HepG2 (cell line): Measurements from ENCODE around the gene ZMIZ2.

Experiments
- CC2D1A ChIP-seq: sonication (generic); formaldehyde crosslinking; IDR thresholded peaks from 2 replicates; pipeline ENCODE4 v1.8.1; 2023; ENCODE audit warnings: mild to moderate bottlenecking, missing genetic modification reagents
- EZH2 ChIP-seq: conservative IDR thresholded peaks from 2 replicates; pipeline ENCODE4 v1.6.1; 2012; ENCODE audit warnings: mild to moderate bottlenecking, low read depth, low read length, moderate library complexity
- HIC2 ChIP-seq: sonication (generic); formaldehyde crosslinking; IDR thresholded peaks from 2 replicates; pipeline ENCODE4 v1.9.0; 2022; ENCODE audit warnings: low read depth, missing genetic modification reagents
- JUN ChIP-seq: sonication (generic); formaldehyde crosslinking; IDR thresholded peaks from 2 replicates; pipeline ENCODE4 v1.4.0; 2020; ENCODE audit warnings: mild to moderate bottlenecking, missing genetic modification reagents
- KAT7 ChIP-seq: IDR thresholded peaks from 2 replicates; pipeline ENCODE4 v1.6.1; 2018; ENCODE audit warnings: borderline replicate concordance, missing compliant biosample characterization
- MLLT10 ChIP-seq: sonication (generic); formaldehyde crosslinking; IDR thresholded peaks from 2 replicates; pipeline ENCODE4 v1.4.0; 2020; ENCODE audit warnings: missing genetic modification reagents
- MXI1 ChIP-seq: IDR thresholded peaks from 3 replicates; pipeline ENCODE4 v1.6.1; 2012; ENCODE audit warnings: low read depth, low read length, inconsistent platforms, borderline replicate concordance
- NCOR1 ChIP-seq: fragments of 200-600 bp; sonication (generic); IDR thresholded peaks from 2 replicates; pipeline ENCODE4 v1.7.0; 2017; ENCODE audit warnings: antibody characterized with exemption, low read length, borderline replicate concordance
- USF2 ChIP-seq, 2 experiments: sonication (generic) in 1 of 2; formaldehyde crosslinking in 1 of 2; IDR thresholded peaks; 2 replicates each; pipeline versions ENCODE4 v1.5.1 to v1.6.1; 2011 to 2020; ENCODE audit warnings: borderline replicate concordance in 1 of 2, low read depth in 1 of 2, low read length in 1 of 2, mild to moderate bottlenecking in 1 of 2, missing genetic modification reagents in 1 of 2, moderate library complexity in 1 of 2
- YY1 ChIP-seq: IDR thresholded peaks from 2 replicates; pipeline ENCODE4 v1.6.1; 2011; ENCODE audit warnings: low read length, low read depth, moderate library complexity, mild to moderate bottlenecking; ENCODE audit not compliant: insufficient read depth, insufficient replicate concordance
- ZBTB43 ChIP-seq: sonication (generic); formaldehyde crosslinking; conservative IDR thresholded peaks from 2 replicates; pipeline ENCODE4 v1.4.0; 2020; ENCODE audit warnings: missing genetic modification reagents
- ZC3H4 ChIP-seq: sonication (generic); formaldehyde crosslinking; IDR thresholded peaks from 2 replicates; pipeline ENCODE4 v1.4.0; 2020; ENCODE audit warnings: missing genetic modification reagents, borderline replicate concordance
- ZFYVE20 ChIP-seq: sonication (generic); formaldehyde crosslinking; IDR thresholded peaks from 2 replicates; pipeline ENCODE4 v1.8.0; 2023; ENCODE audit warnings: low read depth, mild to moderate bottlenecking, moderate library complexity, missing genetic modification reagents, borderline replicate concordance

- TF ChIP-seq HIC2 (CRISPR knock-in tag) (no peak), USF2 (IDR thresholded peaks at IDR 0.05; ENCODE audit: low read depth, low read length) (no peak), USF2 (CRISPR knock-in tag; IDR thresholded peaks at IDR 0.05; ENCODE audit: borderline replicate concordance) (no peak), CC2D1A (CRISPR knock-in tag) (no peak), YY1 (no peak), JUN (CRISPR knock-in tag) (no peak), MLLT10 (CRISPR knock-in tag) (no peak), ZC3H4 (CRISPR knock-in tag) (no peak), ZFYVE20 (no peak), MXI1 (no peak), ZBTB43 (CRISPR knock-in tag) (no peak), EZH2 (no peak), KAT7 (no peak), NCOR1 (no peak)
Observed at GRCh38 chr7:44769376-44769775, 20.7 kb downstream of the ZMIZ2 start.
